Natural killer cell (primary cell): ENCODE results near the gene GAS6. TPM values are rescaled to one million over a fixed set of nuclear protein-coding genes. Genes with fewer than 3 reads are reported as not detected.

Experiments used
- ATAC-seq, 3 donors: fragments of 150-1000 bp in 2 of 3; fragments of 200-7000 bp in 1 of 3; cut with Tn5 transposase; 1 replicate in 1 of 3; 2 replicates in 2 of 3; pipeline ENCODE4 v1.10.0; 2021; ENCODE audit warnings: mild to moderate bottlenecking in 2 of 3, moderate library complexity in 2 of 3
- DNase-seq, 2 donors: peaks; one replicate each; pipeline versions ENCODE4 v3.0.0 to v3.0.0-alpha.2; 2013 to 2021; ENCODE audit warnings: mixed read lengths in 1 of 2
- H3K27ac ChIP-seq: one replicate; pipeline ENCODE4 v1.5.1; 2013; ENCODE audit warnings: mild to moderate bottlenecking, low read length
- H3K27me3 ChIP-seq: one replicate; pipeline ENCODE4 v1.6.1; 2013; ENCODE audit warnings: low read length; ENCODE audit not compliant: control insufficient read depth, insufficient read depth
- H3K36me3 ChIP-seq: one replicate; pipeline ENCODE4 v1.6.1; 2013; ENCODE audit warnings: low read length; ENCODE audit not compliant: control insufficient read depth, insufficient read depth
- H3K4me1 ChIP-seq: one replicate; pipeline ENCODE4 v1.6.1; 2013; ENCODE audit warnings: low read length; ENCODE audit not compliant: control insufficient read depth, insufficient read depth
- H3K4me3 ChIP-seq: one replicate; pipeline ENCODE4 v1.5.1; 2013; ENCODE audit warnings: low read length
- H3K9me3 ChIP-seq: one replicate; pipeline ENCODE4 v1.6.1; 2013; ENCODE audit warnings: low read length; ENCODE audit not compliant: control insufficient read depth, insufficient read depth
- H3K27ac Mint-ChIP-seq, 2 donors: one replicate each; pipeline ENCODE4 v1.8.0; 2022; ENCODE audit warnings: mild to moderate bottlenecking in 2 of 2, mixed read lengths in 2 of 2, moderate library complexity in 1 of 2
- H3K27me3 Mint-ChIP-seq, 2 donors: one replicate each; pipeline ENCODE4 v1.8.0; 2022; ENCODE audit warnings: low read depth in 2 of 2, mixed read lengths in 2 of 2
- H3K36me3 Mint-ChIP-seq: one replicate; pipeline ENCODE4 v1.8.0; 2022; ENCODE audit warnings: mixed read lengths
- H3K4me1 Mint-ChIP-seq, 2 donors: one replicate each; pipeline ENCODE4 v1.8.0; 2022; ENCODE audit warnings: mixed read lengths in 2 of 2
- H3K4me3 Mint-ChIP-seq: one replicate; pipeline ENCODE4 v1.8.0; 2022; ENCODE audit warnings: mild to moderate bottlenecking, moderate library complexity, mixed read lengths
- H3K9me3 Mint-ChIP-seq, 2 donors: one replicate each; pipeline ENCODE4 v1.8.0; 2022; ENCODE audit warnings: mixed read lengths in 2 of 2
- WGBS: methylation state at CpG from one replicate; pipeline ENCODE4 v1.1.7; 2013; ENCODE audit warnings: missing lambda C conversion rate; ENCODE audit not compliant: insufficient coverage; 5-methylcytosine and 5-hydroxymethylcytosine counted together
- intact Hi-C: fragments of 100-400 bp; cut with micrococcal nuclease; formaldehyde crosslinking; loops from one replicate; pipeline ENCODE4 v1.14.2; 2022
- total RNA-seq, 4 donors: library from RNA; stranded (reverse); fragments of 120-200 nt in 1 of 4; gene quantifications; one replicate each; pipeline versions ENCODE4 v1.2.3 to v1.2.4, GENCODE V29; 2013 to 2022
- TF ChIP-seq, protein P1 (sequence below): fragments of 200-600 bp; IDR thresholded peaks from one replicate; pipeline ENCODE4 v1.8.0; 2022; ENCODE audit warnings: antibody characterized with exemption

The GAS6 gene
- total RNA-seq, 3 donors from 2014 or later (not counting 1 experiment from before 2014, with no cell fraction given): 0.40 to 1.4 (median 0.41) TPM

DNA sequence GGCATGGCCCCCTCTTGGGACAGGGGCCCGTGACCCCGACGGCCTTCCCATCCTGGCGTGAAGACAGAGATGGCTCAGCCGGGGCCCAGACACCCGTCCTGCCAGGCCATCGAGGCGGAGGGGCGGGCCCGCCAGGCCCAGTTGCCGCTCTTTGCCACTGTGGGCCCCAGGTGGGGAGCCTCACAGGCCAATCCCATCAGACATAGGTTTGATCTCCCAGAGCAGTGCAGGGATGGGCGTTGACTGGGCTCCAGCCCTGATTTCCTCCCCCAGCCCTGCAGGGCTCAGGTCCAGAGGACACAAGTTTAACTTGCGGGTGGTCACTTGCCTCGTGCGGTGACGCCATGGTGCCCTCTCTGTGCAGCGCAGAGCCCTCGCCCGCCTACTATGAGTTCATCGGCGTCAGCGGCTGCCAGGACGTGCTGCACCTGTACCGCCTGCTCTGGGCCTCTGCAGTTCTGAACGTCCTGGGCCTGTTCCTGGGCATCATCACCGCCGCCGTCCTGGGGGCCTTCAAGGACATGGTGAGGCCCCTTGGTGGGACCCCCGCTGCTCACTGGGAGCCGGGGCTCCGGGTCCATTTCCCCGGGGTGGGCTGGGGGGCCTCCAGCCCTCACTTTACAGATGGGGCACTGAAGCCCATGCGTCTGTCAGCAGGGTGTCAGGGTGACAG is 62.5 kb downstream of the GAS6 start:
- no peak overlapping the region for H3K27ac Mint-ChIP-seq
- no peaks in the 10 kb centered on the region for H3K9me3 ChIP-seq
- TF ChIP-seq, protein P1, sequence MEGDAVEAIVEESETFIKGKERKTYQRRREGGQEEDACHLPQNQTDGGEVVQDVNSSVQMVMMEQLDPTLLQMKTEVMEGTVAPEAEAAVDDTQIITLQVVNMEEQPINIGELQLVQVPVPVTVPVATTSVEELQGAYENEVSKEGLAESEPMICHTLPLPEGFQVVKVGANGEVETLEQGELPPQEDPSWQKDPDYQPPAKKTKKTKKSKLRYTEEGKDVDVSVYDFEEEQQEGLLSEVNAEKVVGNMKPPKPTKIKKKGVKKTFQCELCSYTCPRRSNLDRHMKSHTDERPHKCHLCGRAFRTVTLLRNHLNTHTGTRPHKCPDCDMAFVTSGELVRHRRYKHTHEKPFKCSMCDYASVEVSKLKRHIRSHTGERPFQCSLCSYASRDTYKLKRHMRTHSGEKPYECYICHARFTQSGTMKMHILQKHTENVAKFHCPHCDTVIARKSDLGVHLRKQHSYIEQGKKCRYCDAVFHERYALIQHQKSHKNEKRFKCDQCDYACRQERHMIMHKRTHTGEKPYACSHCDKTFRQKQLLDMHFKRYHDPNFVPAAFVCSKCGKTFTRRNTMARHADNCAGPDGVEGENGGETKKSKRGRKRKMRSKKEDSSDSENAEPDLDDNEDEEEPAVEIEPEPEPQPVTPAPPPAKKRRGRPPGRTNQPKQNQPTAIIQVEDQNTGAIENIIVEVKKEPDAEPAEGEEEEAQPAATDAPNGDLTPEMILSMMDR: no peak
- H3K27ac ChIP-seq: no peak overlapping the region
- no peak for ATAC-seq
- H3K4me3 ChIP-seq: no peak overlapping the region
- H3K4me3 Mint-ChIP-seq: no peak overlapping the region
- no peaks in the 10 kb centered on the region for H3K27me3 Mint-ChIP-seq
- no peak for DNase-seq
- WGBS: 89% methylated on average over 33 of the region's 33 CpGs
- H3K4me1 Mint-ChIP-seq: no peaks in the 10 kb centered on the region
- no peaks in the 10 kb centered on the region for H3K4me1 ChIP-seq
- H3K36me3 ChIP-seq: no peaks in the 10 kb centered on the region
- H3K27me3 ChIP-seq: no peaks in the 10 kb centered on the region
- H3K9me3 Mint-ChIP-seq: no peaks in the 10 kb centered on the region
- intact Hi-C loops: no loop called here
- no peaks in the 10 kb centered on the region for H3K36me3 Mint-ChIP-seq

DNA sequence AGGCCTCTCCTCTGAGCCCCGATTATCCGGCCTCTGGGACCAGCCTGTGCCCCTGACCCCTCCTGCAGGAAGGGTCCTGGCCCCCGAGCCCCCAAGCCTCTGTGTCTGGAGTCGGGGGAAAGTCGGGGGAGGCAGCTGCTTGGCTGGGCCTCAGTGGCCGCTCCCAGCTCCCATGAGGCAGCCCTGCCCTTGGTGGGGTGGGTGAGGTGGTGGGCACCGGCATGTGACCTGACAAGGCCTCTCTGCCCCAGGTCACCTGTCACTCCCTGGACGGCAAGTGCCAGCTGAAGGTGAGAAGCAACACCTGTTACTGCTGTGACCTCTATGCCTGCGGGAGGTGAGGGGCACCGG is 63.3 kb downstream of the GAS6 start:
- no peak for ATAC-seq

DNA sequence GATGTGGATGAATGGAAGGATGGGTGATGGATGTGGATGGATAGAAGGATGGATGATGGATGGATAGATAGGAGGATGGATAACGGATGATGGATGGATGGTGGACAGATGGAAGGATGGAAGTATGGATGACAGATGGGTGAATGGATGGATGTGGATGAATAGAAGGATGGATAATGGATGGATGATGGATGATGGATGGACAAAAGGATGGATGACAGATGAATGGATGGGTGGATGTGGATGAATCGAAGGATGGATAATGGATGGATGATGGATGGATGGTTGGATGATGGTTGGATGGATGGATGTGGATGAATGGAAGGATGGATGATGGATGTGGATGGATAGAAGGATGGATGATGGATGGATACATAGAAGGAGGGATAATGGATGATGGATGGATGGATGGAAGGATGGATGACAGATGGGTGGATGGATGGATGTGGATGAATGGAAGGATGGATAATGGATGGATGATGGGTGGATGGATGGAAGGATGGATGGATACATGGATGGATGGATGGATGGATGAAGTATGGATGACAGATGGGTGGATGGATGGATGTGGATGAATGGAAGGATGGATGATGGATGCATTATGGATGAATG is 65.6 kb downstream of the GAS6 start:
- ATAC-seq (no peak), DNase-seq (no peak)
- Histone ChIP-seq H3K4me3 (no peak overlapping the region), H3K36me3 (no peaks in the 10 kb centered on the region), H3K27ac (no peak overlapping the region), H3K9me3 (no peaks in the 10 kb centered on the region), H3K4me1 (no peaks in the 10 kb centered on the region), H3K27me3 (no peaks in the 10 kb centered on the region)
- Mint-ChIP-seq H3K27ac (no peak overlapping the region), H3K27me3 (no peaks in the 10 kb centered on the region), H3K9me3 (no peaks in the 10 kb centered on the region), H3K4me1 (no peaks in the 10 kb centered on the region), H3K36me3 (no peaks in the 10 kb centered on the region), H3K4me3 (no peak overlapping the region)
- 84% methylated on average over 2 of the region's 2 CpGs for WGBS
- intact Hi-C loops: no loop called here
- TF ChIP-seq, protein P1: no peak

More for the DNA sequence above, 63.3 kb downstream of the GAS6 start:
- Mint-ChIP-seq H3K27ac (no peak overlapping the region), H3K4me3 (no peak overlapping the region), H3K36me3 (no peaks in the 10 kb centered on the region), H3K9me3 (no peaks in the 10 kb centered on the region), H3K4me1 (no peaks in the 10 kb centered on the region), H3K27me3 (no peaks in the 10 kb centered on the region)
- Histone ChIP-seq H3K36me3 (no peaks in the 10 kb centered on the region), H3K4me1 (no peaks in the 10 kb centered on the region), H3K27me3 (no peaks in the 10 kb centered on the region), H3K27ac (no peak overlapping the region), H3K9me3 (no peaks in the 10 kb centered on the region), H3K4me3 (no peak overlapping the region)
- WGBS: 89% methylated on average over 10 of the region's 10 CpGs
- no peak for DNase-seq
- TF ChIP-seq, protein P1: no peak
- intact Hi-C loops: no loop called here
